ENCODE results near the gene TFDP1. TPM values are rescaled to one million over a fixed set of nuclear protein-coding genes. Genes with fewer than 3 reads are reported as not detected.

TFDP1 gene
- total RNA-seq, 1 donor from 2014 or later = 108 TPM

GRCh38 chr13:113644800-113645199 lies 60.2 kb downstream of the TFDP1 start:
- H3K4me3 Mint-ChIP-seq = no peak overlapping the region
- TF ChIP-seq, protein P1, sequence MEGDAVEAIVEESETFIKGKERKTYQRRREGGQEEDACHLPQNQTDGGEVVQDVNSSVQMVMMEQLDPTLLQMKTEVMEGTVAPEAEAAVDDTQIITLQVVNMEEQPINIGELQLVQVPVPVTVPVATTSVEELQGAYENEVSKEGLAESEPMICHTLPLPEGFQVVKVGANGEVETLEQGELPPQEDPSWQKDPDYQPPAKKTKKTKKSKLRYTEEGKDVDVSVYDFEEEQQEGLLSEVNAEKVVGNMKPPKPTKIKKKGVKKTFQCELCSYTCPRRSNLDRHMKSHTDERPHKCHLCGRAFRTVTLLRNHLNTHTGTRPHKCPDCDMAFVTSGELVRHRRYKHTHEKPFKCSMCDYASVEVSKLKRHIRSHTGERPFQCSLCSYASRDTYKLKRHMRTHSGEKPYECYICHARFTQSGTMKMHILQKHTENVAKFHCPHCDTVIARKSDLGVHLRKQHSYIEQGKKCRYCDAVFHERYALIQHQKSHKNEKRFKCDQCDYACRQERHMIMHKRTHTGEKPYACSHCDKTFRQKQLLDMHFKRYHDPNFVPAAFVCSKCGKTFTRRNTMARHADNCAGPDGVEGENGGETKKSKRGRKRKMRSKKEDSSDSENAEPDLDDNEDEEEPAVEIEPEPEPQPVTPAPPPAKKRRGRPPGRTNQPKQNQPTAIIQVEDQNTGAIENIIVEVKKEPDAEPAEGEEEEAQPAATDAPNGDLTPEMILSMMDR (conservative IDR thresholded peaks at IDR 0.05) = no peak
- peaks cover 54% of the 10 kb centered on the region for H3K36me3 Mint-ChIP-seq (ENCODE audit: low read depth)
- no peaks in the 10 kb centered on the region for H3K4me1 Mint-ChIP-seq
- no peak overlapping the region for H3K27ac Mint-ChIP-seq (ENCODE audit: unreplicated experiment)
- DNase-seq (ENCODE audit: low read depth, low spot score) = no peak
- no peaks in the 10 kb centered on the region for H3K27me3 Mint-ChIP-seq (ENCODE audit: low read depth)
- no peaks in the 10 kb centered on the region for H3K9me3 Mint-ChIP-seq

- Mint-ChIP-seq H3K27ac (ENCODE audit: unreplicated experiment) (no peak overlapping the region), H3K4me1 (no peaks in the 10 kb centered on the region), H3K36me3 (ENCODE audit: low read depth) (peaks cover 48% of the 10 kb centered on the region), H3K9me3 (no peaks in the 10 kb centered on the region), H3K27me3 (ENCODE audit: low read depth) (no peaks in the 10 kb centered on the region), H3K4me3 (no peak overlapping the region)
- TF ChIP-seq, protein P1 (conservative IDR thresholded peaks at IDR 0.05) = no peak
- DNase-seq (ENCODE audit: low read depth, low spot score) = no peak
Measured at GRCh38 chr13:113645329-113645728, 60.8 kb downstream of the TFDP1 start.

DNA sequence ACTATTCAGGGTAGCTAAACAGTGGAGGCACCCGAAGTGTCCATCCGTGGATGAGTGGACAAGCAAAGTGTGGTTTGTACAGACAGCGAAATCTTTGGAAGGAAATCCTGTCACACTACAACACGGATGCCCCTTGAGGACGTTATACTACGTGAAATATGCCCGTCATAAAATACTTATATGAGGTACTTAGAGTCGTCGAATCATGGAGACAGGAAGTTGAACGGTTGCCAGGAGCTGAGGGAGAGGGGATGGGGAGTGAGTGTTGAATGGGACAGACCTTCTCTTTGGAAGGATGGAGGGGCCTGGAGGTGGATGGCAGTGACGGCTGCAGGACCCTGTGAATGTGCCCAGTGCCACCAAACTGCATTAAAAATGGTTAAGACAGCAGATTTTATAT lies 61.8 kb downstream of the TFDP1 start:
- Mint-ChIP-seq H3K4me1 (no peaks in the 10 kb centered on the region), H3K36me3 (ENCODE audit: low read depth) (peaks cover 42% of the 10 kb centered on the region), H3K9me3 (no peaks in the 10 kb centered on the region), H3K27me3 (ENCODE audit: low read depth) (no peaks in the 10 kb centered on the region), H3K27ac (ENCODE audit: unreplicated experiment) (no peak overlapping the region), H3K4me3 (peak overlapping the region; percentile 23)
- no peak for DNase-seq (ENCODE audit: low read depth, low spot score)
- TF ChIP-seq, protein P1 (conservative IDR thresholded peaks at IDR 0.05) = no peak

DNA sequence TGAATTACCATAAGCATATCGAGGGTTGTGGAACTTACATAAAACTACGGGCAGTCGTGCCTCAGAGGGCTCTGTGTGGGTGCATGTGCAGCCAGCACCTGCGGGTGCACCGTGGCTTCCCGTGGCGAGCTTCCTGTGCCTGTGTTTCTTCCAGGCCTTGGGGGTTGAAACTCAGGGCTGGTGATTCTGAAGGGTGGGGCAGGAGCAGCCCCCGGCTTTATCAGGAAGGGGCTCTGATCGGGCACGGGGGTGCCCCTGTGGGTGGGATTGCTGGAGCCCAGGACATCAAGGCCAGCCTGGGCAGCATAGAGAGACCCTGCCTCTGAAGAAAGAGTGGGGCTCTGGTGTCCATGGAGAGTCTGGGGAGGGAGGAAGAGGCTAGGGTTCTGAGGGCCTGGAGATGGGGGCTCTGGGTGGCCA lies 62.4 kb downstream of the TFDP1 start:
- Mint-ChIP-seq H3K4me3 (peak overlapping the region; percentile 23), H3K27ac (ENCODE audit: unreplicated experiment) (no peak overlapping the region), H3K36me3 (ENCODE audit: low read depth) (peaks cover 37% of the 10 kb centered on the region), H3K27me3 (ENCODE audit: low read depth) (no peaks in the 10 kb centered on the region), H3K4me1 (no peaks in the 10 kb centered on the region), H3K9me3 (no peaks in the 10 kb centered on the region)
- TF ChIP-seq, protein P1 (conservative IDR thresholded peaks at IDR 0.05) = no peak
- no peak for DNase-seq (ENCODE audit: low read depth, low spot score)

DNA sequence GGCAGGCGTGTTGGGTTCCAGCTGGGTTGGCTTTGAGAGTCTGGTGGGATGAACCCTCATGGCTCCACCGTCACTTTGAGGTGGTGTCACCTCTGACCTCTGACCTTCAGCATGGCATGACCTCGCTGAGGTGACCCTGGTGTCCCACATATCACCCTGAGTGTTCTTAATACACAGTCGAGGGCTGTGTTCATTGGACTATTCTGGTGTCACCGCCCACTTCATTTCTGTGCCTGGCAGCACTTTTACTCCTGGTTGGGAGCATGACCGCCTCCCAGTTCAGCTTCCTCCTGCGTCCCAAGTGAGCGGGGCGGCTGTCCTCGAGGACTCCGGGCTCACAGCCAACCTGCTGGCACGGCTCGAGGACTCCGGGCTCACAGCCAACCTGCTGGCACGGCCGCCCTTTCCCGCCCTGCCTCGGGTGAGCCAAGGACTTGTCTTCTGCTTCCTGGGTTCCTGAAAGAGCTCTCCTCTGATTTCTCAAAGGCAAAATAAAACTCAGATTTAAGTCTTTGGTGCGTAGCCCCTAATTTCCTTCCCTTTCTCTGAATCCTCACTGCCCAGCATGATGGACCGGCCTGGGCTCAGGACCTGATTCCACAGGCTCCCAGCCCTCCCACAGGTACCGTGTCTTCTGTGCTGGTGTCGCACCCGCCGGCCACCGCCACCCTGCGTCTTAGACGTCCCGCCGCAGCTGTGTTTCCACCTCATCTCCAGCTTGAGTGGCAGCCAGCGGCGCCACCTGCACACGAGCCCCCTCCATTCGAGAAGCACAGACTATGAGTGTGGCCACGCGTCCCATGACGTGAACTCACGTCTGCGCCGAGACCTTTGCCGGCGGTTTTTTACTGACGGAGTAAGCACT lies 63.0 kb downstream of the TFDP1 start:
- H3K36me3 Mint-ChIP-seq (ENCODE audit: low read depth) = peaks cover 30% of the 10 kb centered on the region
- TF ChIP-seq, protein P1 (conservative IDR thresholded peaks at IDR 0.05) = no peak
- H3K27me3 Mint-ChIP-seq (ENCODE audit: low read depth) = no peaks in the 10 kb centered on the region
- no peaks in the 10 kb centered on the region for H3K9me3 Mint-ChIP-seq
- H3K4me1 Mint-ChIP-seq = no peaks in the 10 kb centered on the region
- no peak overlapping the region for H3K4me3 Mint-ChIP-seq
- DNase-seq (ENCODE audit: low read depth, low spot score) = no peak
- no peak overlapping the region for H3K27ac Mint-ChIP-seq (ENCODE audit: unreplicated experiment)

All from neural crest cell (in vitro differentiated cells).